Measurements from ENCODE around the gene SLC36A4.

DNA sequence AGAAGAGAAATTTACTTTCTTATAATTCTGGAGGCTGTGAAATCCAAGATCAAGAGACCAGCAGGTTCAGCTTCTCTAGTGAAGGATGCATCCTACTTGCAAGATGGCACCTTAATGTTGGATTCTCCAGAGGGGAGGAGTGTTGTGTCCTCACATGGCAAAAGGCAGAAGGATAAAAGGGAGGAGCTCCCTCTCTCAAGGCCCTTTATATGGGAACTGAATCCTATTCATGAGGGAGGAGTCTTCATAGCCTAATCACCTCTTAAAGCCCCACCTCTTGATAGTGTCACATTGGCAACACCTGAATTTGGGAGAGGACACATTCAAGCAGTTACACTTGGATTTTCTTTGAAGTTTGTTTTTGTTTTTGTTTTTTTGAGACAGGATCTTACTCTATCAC, 79.5 kb downstream of the SLC36A4 start:
- TF ChIP-seq EZH2 (IDR thresholded peaks at IDR 0.05; ENCODE audit: borderline replicate concordance, low read depth, low read length, poor library complexity, severe bottlenecking): no peak
- TF ChIP-seq, protein P1, sequence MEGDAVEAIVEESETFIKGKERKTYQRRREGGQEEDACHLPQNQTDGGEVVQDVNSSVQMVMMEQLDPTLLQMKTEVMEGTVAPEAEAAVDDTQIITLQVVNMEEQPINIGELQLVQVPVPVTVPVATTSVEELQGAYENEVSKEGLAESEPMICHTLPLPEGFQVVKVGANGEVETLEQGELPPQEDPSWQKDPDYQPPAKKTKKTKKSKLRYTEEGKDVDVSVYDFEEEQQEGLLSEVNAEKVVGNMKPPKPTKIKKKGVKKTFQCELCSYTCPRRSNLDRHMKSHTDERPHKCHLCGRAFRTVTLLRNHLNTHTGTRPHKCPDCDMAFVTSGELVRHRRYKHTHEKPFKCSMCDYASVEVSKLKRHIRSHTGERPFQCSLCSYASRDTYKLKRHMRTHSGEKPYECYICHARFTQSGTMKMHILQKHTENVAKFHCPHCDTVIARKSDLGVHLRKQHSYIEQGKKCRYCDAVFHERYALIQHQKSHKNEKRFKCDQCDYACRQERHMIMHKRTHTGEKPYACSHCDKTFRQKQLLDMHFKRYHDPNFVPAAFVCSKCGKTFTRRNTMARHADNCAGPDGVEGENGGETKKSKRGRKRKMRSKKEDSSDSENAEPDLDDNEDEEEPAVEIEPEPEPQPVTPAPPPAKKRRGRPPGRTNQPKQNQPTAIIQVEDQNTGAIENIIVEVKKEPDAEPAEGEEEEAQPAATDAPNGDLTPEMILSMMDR (conservative IDR thresholded peaks at IDR 0.05; ENCODE audit: low read depth, low read length): no peak

Data from A673 (cell line).